Measurements from ENCODE around the gene AFG1L. TPM values are rescaled to one million over a fixed set of nuclear protein-coding genes. Genes with fewer than 3 reads are reported as not detected.
A peak's percentile ranks its signal among the peaks of the same experiment; 100 is the strongest.

The AFG1L gene
- total RNA-seq, 1 donor from 2014 or later = 0.53 TPM

GRCh38 chr6:108561742-108562502, 267.1 kb downstream of the AFG1L start:
- peak in 1 of 2 donors; percentile 68 for DNase-seq (ENCODE audit: low spot score in 2 of 2)
- intact Hi-C loops (cut with DNase I) = loop anchor here (2.0 kb wide), 1 partner anchor 821 kb away; the partner anchor contains the start of gene CD164
- H3K9me3 ChIP-seq = no peaks in the 10 kb centered on the region
- no peaks in the 10 kb centered on the region for H3K27me3 ChIP-seq
- no peak for TF ChIP-seq CTCF (IDR thresholded peaks at IDR 0.05)
- H3K27ac ChIP-seq = peak overlapping the region; percentile 98
- H3K4me1 ChIP-seq = peaks cover 0 to 27% of the 10 kb centered on the region in 2 donors
- H3K4me3 ChIP-seq = peak overlapping the region; percentile 87 to 93
- peaks cover 0 to 13% of the 10 kb centered on the region in 2 donors for H3K36me3 ChIP-seq

- TF ChIP-seq CTCF (IDR thresholded peaks at IDR 0.05) = no peak
- intact Hi-C loops (cut with DNase I) = no loop called here
- Histone ChIP-seq H3K27ac (peak overlapping the region; percentile 98), H3K36me3 (peaks cover 6 to 19% of the 10 kb centered on the region in 2 donors), H3K4me1 (peaks cover 2 to 30% of the 10 kb centered on the region in 2 donors), H3K9me3 (no peaks in the 10 kb centered on the region), H3K27me3 (no peaks in the 10 kb centered on the region), H3K4me3 (peak overlapping the region; percentile 87 to 93)
- peak; percentile 60 to 84 for DNase-seq (ENCODE audit: low spot score in 2 of 2)
Measured at GRCh38 chr6:108562503-108562993, 267.7 kb downstream of the AFG1L start.

GRCh38 chr6:108563292-108563691, 268.4 kb downstream of the AFG1L start:
- H3K9me3 ChIP-seq = no peaks in the 10 kb centered on the region
- TF ChIP-seq CTCF (IDR thresholded peaks at IDR 0.05) = no peak
- no peak for DNase-seq (ENCODE audit: low spot score in 2 of 2)
- peaks cover 2 to 36% of the 10 kb centered on the region in 2 donors for H3K4me1 ChIP-seq
- H3K36me3 ChIP-seq = peaks cover 7 to 26% of the 10 kb centered on the region in 2 donors
- H3K27me3 ChIP-seq = no peaks in the 10 kb centered on the region
- peak overlapping the region; percentile 98 for H3K27ac ChIP-seq
- H3K4me3 ChIP-seq = peak overlapping the region; percentile 87 to 93
- intact Hi-C loops (cut with DNase I) = no loop called here

GRCh38 chr6:108564178-108564577, 269.3 kb downstream of the AFG1L start:
- peaks cover 8 to 34% of the 10 kb centered on the region in 2 donors for H3K36me3 ChIP-seq
- intact Hi-C loops (cut with DNase I) = loop anchor here (2.0 kb wide), 1 partner anchor 25 kb away; no protein-coding TSS in a partner anchor
- peaks cover 2 to 35% of the 10 kb centered on the region in 2 donors for H3K4me1 ChIP-seq
- TF ChIP-seq CTCF (IDR thresholded peaks at IDR 0.05) = no peak
- DNase-seq (ENCODE audit: low spot score in 2 of 2) = peak in 1 of 2 donors; percentile 63
- H3K4me3 ChIP-seq = peak overlapping the region; percentile 87 to 93
- peak overlapping the region; percentile 98 for H3K27ac ChIP-seq
- H3K9me3 ChIP-seq = no peaks in the 10 kb centered on the region
- no peaks in the 10 kb centered on the region for H3K27me3 ChIP-seq

GRCh38 chr6:108565091-108565766, 270.4 kb downstream of the AFG1L start:
- no peak for TF ChIP-seq CTCF (IDR thresholded peaks at IDR 0.05)
- H3K4me1 ChIP-seq = peaks cover 2 to 41% of the 10 kb centered on the region in 2 donors

More at GRCh38 chr6:108565091-108565766, 270.4 kb downstream of the AFG1L start:
- intact Hi-C loops (cut with DNase I) = loop anchor here (2.0 kb wide), 1 partner anchor 24 kb away; no protein-coding TSS in a partner anchor
- H3K36me3 ChIP-seq = peaks cover 18 to 44% of the 10 kb centered on the region in 2 donors
- peak overlapping the region; percentile 87 to 93 for H3K4me3 ChIP-seq
- no peaks in the 10 kb centered on the region for H3K9me3 ChIP-seq
- H3K27ac ChIP-seq = peak overlapping the region; percentile 98
- peak in 1 of 2 donors; percentile 38 for DNase-seq (ENCODE audit: low spot score in 2 of 2)
- no peaks in the 10 kb centered on the region for H3K27me3 ChIP-seq
